ENCODE measurements around the gene NAV1. TPM values are rescaled to one million over a fixed set of nuclear protein-coding genes. Genes with fewer than 3 reads are reported as not detected.
A peak's percentile ranks its signal among the peaks of the same experiment; 100 is the strongest.
"Not testable (repeated sequence)": the region's sequence is repeated elsewhere in the genome, so short reads cannot be mapped to it uniquely, and the experiment has no call there.

The NAV1 gene, protein sequence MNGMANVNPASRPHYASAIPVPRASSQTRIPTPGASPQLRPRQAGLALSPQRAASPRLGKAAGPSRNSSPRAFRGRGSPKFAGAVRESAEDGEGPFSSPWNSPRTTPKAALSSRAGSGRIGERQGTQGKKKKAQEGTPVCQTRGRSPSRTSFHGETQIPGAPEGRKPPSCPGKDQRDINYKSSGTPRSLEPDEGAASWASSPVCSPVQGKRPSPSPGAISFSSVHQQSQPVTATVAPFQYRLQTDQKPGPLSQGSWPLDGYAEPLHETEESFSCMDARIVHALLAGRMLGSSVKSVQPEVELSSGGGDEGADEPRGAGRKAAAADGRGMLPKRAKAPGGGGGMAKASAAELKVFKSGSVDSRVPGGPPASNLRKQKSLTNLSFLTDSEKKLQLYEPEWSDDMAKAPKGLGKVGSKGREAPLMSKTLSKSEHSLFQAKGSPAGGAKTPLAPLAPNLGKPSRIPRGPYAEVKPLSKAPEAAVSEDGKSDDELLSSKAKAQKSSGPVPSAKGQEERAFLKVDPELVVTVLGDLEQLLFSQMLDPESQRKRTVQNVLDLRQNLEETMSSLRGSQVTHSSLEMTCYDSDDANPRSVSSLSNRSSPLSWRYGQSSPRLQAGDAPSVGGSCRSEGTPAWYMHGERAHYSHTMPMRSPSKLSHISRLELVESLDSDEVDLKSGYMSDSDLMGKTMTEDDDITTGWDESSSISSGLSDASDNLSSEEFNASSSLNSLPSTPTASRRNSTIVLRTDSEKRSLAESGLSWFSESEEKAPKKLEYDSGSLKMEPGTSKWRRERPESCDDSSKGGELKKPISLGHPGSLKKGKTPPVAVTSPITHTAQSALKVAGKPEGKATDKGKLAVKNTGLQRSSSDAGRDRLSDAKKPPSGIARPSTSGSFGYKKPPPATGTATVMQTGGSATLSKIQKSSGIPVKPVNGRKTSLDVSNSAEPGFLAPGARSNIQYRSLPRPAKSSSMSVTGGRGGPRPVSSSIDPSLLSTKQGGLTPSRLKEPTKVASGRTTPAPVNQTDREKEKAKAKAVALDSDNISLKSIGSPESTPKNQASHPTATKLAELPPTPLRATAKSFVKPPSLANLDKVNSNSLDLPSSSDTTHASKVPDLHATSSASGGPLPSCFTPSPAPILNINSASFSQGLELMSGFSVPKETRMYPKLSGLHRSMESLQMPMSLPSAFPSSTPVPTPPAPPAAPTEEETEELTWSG (N-terminal part only)
- total RNA-seq: 1.3 and 1.6 TPM in 2 replicates

DNA sequence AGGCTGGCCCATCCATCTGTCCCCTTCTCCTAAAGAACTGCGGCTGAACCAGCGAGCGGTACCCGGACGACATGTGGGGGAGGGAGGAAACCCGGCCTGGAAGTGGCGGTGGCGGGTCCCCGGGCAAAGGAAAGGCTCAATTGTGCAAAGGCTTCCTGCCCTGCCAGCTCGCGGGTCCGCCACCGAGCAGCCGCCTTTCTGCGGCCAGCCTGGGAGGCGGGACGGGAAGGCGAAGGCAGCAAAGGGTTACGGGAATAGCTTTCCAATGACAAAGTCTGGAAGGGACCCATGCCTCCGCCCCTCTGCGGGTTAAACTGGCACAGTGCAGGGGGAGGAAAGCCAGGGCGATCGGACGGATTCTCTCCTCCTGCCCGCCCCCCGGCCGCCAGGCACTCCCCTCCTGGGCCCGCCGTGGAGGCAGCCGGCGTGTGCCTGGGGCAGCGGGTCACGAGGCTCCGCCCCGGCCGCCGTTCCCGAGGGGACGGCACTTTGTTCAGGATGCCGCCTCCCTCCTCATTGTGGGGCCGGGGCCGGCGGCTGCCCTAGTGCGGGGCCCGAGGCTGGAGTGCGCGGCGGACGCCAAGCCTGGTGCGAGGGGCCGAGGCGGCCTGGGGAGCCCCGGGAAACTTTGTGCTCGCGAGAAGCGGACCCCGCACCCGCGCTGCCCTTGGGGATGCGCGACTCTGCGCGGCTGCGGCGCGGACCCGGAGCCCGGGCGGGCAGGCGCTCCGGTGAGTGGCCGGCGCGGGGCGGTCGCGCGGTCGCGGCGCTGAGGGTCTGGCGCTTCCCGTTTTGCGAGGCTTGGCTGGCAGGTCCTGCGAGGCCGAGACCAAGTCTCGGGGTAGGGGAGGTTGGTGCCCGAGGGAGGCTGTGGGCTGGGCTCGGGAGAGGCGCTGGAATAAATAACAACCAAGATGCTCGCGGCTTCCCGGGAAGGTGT lies at the start of gene NAV1:
NAV1 (plus strand) TSS at position 516 of the 940 bp plus-strand sequence. CDS start 83,758 bp downstream, outside the sequence.
- intact Hi-C loops (cut with micrococcal nuclease): no loop called here
- Mint-ChIP-seq H3K27ac (no peak within 1 kb of the TSS), H3K9me3 (no peaks in the 10 kb centered on the region), H3K36me3 (ENCODE audit: low read depth) (no peaks in the 10 kb centered on the region), H3K4me1 (ENCODE audit: low read depth) (peaks cover 8% of the 10 kb centered on the region), H3K27me3 (ENCODE audit: low read depth) (peaks cover 65% of the 10 kb centered on the region), H3K4me3 (ENCODE audit: low read depth) (peak within 1 kb of the TSS; percentile 45)
- DNase-seq (ENCODE audit: low spot score): no peak

DNA sequence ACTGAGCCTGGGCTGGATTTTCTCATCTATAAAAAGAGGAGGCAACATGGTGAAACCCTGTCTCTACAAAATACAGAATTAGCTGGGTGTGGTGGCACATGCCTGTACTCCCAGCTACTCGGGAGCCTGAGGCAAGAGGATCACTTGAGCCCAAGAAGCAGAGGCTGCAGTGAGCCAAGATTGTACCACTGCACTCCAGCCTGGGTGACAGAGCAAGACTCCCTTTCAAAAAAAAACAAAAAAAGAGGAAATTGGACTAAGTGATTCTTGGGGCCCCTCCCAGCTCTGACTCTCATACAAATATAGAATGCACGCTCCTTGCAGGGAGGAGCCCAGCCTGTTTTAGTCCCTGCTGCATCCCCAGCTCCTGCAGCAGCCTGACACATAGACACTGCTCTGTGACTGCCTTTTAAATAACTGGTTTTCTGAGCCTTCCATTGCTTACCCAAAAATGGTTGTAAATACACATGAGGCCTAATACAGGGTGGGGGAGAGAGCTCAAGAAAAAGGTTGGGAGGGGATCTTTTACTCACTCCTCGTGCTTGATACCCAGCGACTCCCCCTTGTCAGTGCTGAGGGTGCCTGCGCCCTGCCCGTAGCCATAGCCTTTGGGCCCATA lies 49.2 kb upstream of the NAV1 start:
- DNase-seq (ENCODE audit: low spot score): no peak
- Mint-ChIP-seq H3K9me3 (no peaks in the 10 kb centered on the region), H3K4me3 (ENCODE audit: low read depth) (no peak overlapping the region), H3K27ac (no peak overlapping the region), H3K4me1 (ENCODE audit: low read depth) (peaks cover 2% of the 10 kb centered on the region), H3K27me3 (ENCODE audit: low read depth) (no peaks in the 10 kb centered on the region), H3K36me3 (ENCODE audit: low read depth) (peaks cover 60% of the 10 kb centered on the region)
- intact Hi-C loops (cut with micrococcal nuclease): no loop called here

DNA sequence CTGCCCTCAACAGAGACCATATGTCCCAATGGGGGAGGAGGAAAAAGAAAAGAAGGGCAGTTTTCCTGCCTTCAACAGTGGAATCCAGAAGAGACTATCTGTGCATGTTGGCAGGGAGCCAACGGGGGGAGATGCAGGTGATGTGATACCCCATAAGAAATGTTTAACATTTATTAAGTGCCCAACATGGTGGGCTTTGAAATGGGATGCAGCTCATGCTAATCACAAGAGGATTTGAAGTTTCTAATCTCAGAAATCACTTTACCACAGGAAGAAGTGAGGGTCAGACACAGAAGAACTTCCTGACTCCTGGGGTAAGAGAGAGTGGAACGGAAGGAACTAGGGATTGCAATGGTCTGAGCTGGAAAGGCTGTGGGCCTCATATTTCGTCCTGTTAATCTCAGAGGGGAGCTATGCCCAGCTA lies 48.2 kb upstream of the NAV1 start:
- peaks cover 2% of the 10 kb centered on the region for H3K4me1 Mint-ChIP-seq (ENCODE audit: low read depth)
- no peaks in the 10 kb centered on the region for H3K9me3 Mint-ChIP-seq
- H3K27ac Mint-ChIP-seq: no peak overlapping the region
- H3K27me3 Mint-ChIP-seq (ENCODE audit: low read depth): no peaks in the 10 kb centered on the region
- no peak for DNase-seq (ENCODE audit: low spot score)
- peaks cover 64% of the 10 kb centered on the region for H3K36me3 Mint-ChIP-seq (ENCODE audit: low read depth)
- no peak overlapping the region for H3K4me3 Mint-ChIP-seq (ENCODE audit: low read depth)
- intact Hi-C loops (cut with micrococcal nuclease): no loop called here

DNA sequence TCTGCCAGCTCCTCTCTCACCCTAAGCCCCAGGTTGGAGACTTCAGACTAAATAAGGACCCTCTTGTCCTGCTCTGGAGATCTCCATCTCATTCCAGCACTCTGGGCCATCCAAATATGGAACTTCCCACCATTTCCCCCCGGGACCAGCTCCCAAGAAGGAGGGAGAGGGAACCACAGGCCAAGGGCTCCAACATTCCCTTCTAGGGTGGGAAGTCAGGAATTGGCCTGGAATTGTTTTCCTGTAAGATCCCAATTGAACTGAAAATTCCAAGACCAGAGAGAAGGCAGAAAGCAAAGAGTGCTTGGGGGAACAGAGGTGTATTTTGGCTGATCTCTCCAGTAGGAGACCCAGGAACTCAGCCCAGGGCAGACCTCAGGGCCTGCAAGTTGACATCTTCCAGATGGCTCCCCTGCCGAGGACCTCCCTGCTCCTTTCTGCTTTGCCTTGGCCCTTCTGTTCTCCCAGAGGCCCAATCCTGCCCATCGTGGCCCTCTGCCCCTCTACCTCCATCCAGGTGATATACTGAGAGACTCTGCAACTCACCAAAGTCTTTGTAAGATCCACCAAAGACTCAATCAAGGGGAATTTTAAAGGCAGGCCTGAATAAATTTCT lies 46.9 kb upstream of the NAV1 start:
- H3K9me3 Mint-ChIP-seq: no peaks in the 10 kb centered on the region
- no peaks in the 10 kb centered on the region for H3K27me3 Mint-ChIP-seq (ENCODE audit: low read depth)
- H3K27ac Mint-ChIP-seq: no peak overlapping the region
- intact Hi-C loops (cut with micrococcal nuclease): no loop called here
- H3K36me3 Mint-ChIP-seq (ENCODE audit: low read depth): peaks cover 62% of the 10 kb centered on the region
- H3K4me1 Mint-ChIP-seq (ENCODE audit: low read depth): peaks cover 2% of the 10 kb centered on the region
- H3K4me3 Mint-ChIP-seq (ENCODE audit: low read depth): no peak overlapping the region
- no peak for DNase-seq (ENCODE audit: low spot score)

DNA sequence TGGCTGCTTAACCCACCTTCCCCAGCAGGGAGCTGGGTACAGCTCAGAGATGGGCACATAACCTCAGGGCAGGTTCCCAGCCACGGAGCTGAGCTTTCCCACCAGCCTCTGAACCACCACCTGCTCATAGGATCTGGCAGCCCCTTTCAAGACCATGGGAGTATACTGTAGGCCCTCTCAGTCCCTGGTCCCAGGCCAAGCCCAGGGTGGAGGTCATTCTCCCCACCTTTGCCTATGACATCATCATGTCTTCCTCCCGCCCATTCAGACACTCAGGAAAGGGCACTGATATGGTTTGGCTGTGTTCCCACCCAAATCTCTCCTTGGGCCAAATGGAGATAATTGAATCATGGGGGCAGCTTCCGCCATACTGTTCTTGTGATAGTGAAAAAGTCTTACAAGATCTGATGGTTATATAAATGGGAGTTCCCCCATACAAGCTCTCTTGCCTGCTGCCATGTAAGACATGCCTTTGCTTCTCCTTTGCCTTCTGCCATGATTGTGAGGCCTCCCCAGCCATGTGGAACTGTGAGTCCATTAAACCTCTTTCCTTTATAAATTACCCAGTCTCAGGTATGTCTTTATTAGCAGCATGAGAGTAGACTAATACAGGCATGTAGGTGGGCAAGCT lies 45.8 kb upstream of the NAV1 start:
- H3K27me3 Mint-ChIP-seq (ENCODE audit: low read depth); H3K4me3 Mint-ChIP-seq (ENCODE audit: low read depth); DNase-seq (ENCODE audit: low spot score); intact Hi-C loops (cut with micrococcal nuclease); H3K27ac Mint-ChIP-seq; H3K4me1 Mint-ChIP-seq (ENCODE audit: low read depth); H3K9me3 Mint-ChIP-seq: not testable (repeated sequence)
- peaks cover 56% of the 10 kb centered on the region for H3K36me3 Mint-ChIP-seq (ENCODE audit: low read depth)

DNA sequence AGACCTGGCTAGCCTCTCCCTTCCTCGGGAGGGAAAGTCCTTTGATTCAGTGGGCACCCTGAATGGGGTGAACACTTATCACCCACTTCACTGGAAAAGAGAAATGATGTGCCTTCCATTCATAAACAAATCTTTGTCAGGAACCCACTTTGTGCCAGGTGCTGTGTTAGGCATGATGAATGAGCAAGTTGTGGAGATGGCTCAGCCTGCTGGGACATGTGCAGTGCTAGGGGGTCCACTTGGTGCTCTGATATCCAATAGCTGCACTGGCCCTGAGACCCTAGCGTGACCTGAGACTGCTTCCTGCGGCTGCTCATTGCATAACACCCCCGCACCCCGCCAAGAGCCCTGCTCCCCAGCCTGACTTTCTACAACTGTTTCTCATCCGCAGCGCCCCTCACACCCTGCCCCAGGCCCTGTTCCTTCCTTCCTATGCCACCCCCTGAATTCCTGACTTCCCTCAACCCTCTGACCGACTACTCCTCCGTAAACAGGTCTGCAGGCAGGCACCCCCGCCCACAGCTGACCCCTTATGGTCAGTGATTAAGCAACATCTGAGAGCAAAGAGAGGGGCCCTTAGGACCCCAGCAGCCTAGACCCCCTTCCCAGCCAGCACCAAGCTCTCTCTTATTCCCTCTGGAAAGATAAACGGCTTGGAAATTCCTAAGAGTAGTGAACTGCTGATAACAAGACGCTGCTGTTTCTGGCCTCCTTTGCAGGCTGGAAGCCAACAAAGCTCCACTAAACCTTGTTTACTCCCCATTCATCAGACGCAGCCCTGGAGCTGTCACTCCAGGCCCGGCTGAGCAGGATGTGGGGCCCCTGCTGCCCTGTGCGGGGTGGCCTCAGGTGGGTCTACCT lies 44.9 kb upstream of the NAV1 start:
- Mint-ChIP-seq H3K27me3 (ENCODE audit: low read depth) (no peaks in the 10 kb centered on the region), H3K36me3 (ENCODE audit: low read depth) (peaks cover 48% of the 10 kb centered on the region), H3K4me1 (ENCODE audit: low read depth) (peaks cover 2% of the 10 kb centered on the region), H3K9me3 (no peaks in the 10 kb centered on the region), H3K27ac (no peak overlapping the region), H3K4me3 (ENCODE audit: low read depth) (no peak overlapping the region)
- DNase-seq (ENCODE audit: low spot score): no peak
- intact Hi-C loops (cut with micrococcal nuclease): no loop called here

DNA sequence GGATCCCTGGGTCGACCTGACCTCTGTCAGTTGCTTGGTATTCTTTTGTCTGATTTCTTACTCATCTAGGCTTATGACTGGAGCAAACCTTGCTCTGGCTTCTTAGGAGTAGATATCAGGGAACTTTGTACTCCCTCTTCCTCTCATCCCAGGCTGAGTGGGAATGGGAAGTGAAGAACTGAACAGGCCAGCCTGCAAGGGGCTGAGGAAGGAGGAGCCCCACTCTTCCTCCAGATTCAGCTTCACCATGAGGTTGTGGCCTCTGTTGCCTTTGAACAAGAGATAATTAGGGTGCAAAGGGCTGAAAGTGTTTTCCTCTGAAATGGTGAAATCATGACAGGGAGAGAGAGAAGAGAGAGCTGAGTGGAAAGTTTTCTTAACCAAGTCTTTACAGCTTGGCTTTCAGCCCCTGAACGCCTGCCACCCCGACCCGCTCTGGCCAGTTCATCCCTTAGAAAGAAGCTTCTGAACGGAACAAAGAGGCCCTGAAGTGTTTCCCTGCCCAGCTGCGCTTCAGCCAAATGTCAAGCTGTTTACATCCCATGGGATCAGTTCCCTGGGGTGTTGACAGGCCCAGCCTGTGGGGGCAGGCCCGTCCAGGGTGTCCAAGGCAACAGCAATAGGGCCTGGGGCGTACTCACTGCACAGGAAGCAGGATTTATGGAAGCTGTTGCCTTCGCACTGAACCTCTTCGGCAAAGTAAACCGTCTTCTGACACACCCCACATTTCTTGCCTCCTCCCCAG lies 43.2 kb upstream of the NAV1 start:
- Mint-ChIP-seq H3K9me3 (no peaks in the 10 kb centered on the region), H3K27me3 (ENCODE audit: low read depth) (no peaks in the 10 kb centered on the region), H3K4me1 (ENCODE audit: low read depth) (peaks cover 1% of the 10 kb centered on the region), H3K36me3 (ENCODE audit: low read depth) (peaks cover 38% of the 10 kb centered on the region), H3K4me3 (ENCODE audit: low read depth) (no peak overlapping the region), H3K27ac (no peak overlapping the region)
- intact Hi-C loops (cut with micrococcal nuclease): no loop called here
- DNase-seq (ENCODE audit: low spot score): no peak

DNA sequence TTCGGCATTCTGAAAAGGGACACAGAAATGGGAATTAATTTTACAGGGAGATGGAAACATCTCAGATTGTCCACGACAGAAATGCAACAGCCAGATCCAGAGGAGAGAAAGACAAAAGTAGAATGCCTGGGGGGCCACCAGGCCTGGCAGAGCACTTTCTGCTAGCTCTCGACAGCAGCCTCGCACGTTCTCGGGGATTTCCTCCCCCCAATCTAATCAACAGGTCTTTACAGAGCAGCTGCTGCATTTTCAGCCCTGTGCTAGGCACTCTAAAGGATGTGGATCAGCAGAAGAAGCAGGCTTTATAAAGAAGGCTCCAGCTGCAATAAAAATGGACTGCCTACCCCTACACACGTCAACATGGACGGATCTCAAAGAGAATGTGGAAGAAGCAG lies 42.6 kb upstream of the NAV1 start:
- intact Hi-C loops (cut with micrococcal nuclease): no loop called here
- Mint-ChIP-seq H3K9me3 (no peaks in the 10 kb centered on the region), H3K27me3 (ENCODE audit: low read depth) (no peaks in the 10 kb centered on the region), H3K27ac (no peak overlapping the region), H3K4me3 (ENCODE audit: low read depth) (no peak overlapping the region), H3K36me3 (ENCODE audit: low read depth) (peaks cover 37% of the 10 kb centered on the region), H3K4me1 (ENCODE audit: low read depth) (no peaks in the 10 kb centered on the region)
- no peak for DNase-seq (ENCODE audit: low spot score)

DNA sequence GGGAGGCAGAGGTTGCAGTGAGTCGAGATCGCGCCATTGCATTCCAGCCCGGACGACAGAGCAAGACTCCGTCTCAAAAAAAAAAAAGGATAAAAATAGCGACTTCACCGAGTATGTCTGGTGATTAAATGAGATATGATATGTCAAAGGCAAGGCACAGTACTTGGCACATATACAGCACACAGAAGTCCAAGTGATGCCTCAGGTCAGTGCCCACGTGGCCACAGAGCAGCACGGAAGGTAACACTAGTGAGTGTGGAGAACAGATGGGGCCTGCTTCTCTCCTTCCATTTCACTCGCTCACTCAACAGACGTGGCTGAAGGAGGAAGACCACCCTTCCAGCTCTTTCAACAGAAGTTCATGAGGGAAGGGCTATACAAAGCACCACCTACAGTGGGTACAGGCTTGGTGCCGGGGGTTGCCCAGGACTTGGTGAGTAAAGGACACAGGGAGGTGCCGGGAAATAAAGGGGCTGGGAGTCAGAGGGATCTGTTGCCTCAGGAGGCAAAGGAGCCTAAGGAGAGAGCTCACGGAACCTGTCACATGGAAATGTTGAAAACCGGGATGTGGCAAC lies 40.9 kb upstream of the NAV1 start:
- no peak overlapping the region for H3K27ac Mint-ChIP-seq
- peaks cover 30% of the 10 kb centered on the region for H3K36me3 Mint-ChIP-seq (ENCODE audit: low read depth)
- H3K4me1 Mint-ChIP-seq (ENCODE audit: low read depth): no peaks in the 10 kb centered on the region
- no peak overlapping the region for H3K4me3 Mint-ChIP-seq (ENCODE audit: low read depth)
- intact Hi-C loops (cut with micrococcal nuclease): no loop called here
- DNase-seq (ENCODE audit: low spot score): no peak
- H3K27me3 Mint-ChIP-seq (ENCODE audit: low read depth): no peaks in the 10 kb centered on the region
- no peaks in the 10 kb centered on the region for H3K9me3 Mint-ChIP-seq

DNA sequence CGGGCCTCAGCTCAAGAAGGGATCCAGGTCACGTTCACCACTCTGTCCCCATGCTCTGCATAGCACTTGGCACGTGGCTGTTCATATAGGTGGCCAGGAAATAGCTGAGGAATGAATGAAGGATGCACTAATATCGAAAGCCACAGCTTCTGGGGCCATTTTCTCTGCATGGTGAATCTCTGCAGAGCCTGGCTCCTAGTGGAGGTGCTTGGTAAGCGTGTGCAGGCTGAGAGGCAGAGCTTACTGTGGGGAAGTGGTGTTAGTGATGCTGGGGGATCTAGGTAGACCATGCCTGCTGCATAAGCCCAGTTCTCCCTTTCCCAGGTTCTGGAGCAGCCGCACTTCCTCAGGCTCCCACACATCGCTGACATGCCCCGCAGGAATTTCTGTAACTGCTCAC lies 40.3 kb upstream of the NAV1 start:
- Mint-ChIP-seq H3K27me3 (ENCODE audit: low read depth) (no peaks in the 10 kb centered on the region), H3K27ac (no peak overlapping the region), H3K9me3 (no peaks in the 10 kb centered on the region), H3K4me1 (ENCODE audit: low read depth) (no peaks in the 10 kb centered on the region), H3K4me3 (ENCODE audit: low read depth) (no peak overlapping the region), H3K36me3 (ENCODE audit: low read depth) (peaks cover 24% of the 10 kb centered on the region)
- intact Hi-C loops (cut with micrococcal nuclease): no loop called here
- no peak for DNase-seq (ENCODE audit: low spot score)
